Pancreas (tissue), 10 donors: Measurements from ENCODE around the gene ZBTB22. TPM values are rescaled to one million over a fixed set of nuclear protein-coding genes. Genes with fewer than 3 reads are reported as not detected.

Experiments used
- ATAC-seq, 4 donors: fragments of 200-7000 bp; cut with Tn5 transposase; one replicate each; pipeline versions ENCODE4 v1.8.0 to v1.9.1; 2020; ENCODE audit warnings: mild to moderate bottlenecking in 4 of 4, moderate library complexity in 4 of 4
- DNase-seq, 6 donors: peaks; one replicate each; pipeline ENCODE4 v3.0.0-alpha.2; 2020
- FAIRE-seq: peaks from 2 replicates; lab custom pipeline; 2012; peaks lifted over from hg19 to GRCh38; lab: Jason Lieb, UNC
- H3K27ac ChIP-seq, 4 donors: fragments of 200-600 bp; sonication (generic); 1 replicate in 3 of 4; 2 replicates in 1 of 4; pipeline versions ENCODE4 v1.5.0 to v1.8.0; 2020
- H3K27me3 ChIP-seq, 4 donors: fragments of 200-600 bp; one replicate each; pipeline ENCODE4 v1.8.0; 2021
- H3K36me3 ChIP-seq, 3 donors: fragments of 200-600 bp; sonication (generic) in 1 of 3; one replicate each; pipeline versions ENCODE4 v1.5.0 to v1.8.0; 2020 to 2021
- H3K4me1 ChIP-seq, 3 donors: fragments of 200-600 bp; one replicate each; pipeline ENCODE4 v1.8.0; 2021
- H3K4me3 ChIP-seq, 4 donors: fragments of 200-600 bp; sonication (generic) in 2 of 4; one replicate each; pipeline versions ENCODE4 v1.5.0 to v1.8.0; 2020 to 2021
- H3K9me3 ChIP-seq, 4 donors: fragments of 200-600 bp; one replicate each; pipeline ENCODE4 v1.8.0; 2021
- CTCF ChIP-seq, 4 donors: fragments of 200-600 bp; sonication (generic) in 3 of 4; IDR thresholded peaks; one replicate each; pipeline versions ENCODE4 v1.5.0 to v1.8.0; 2021; ENCODE audit warnings: antibody characterized with exemption in 4 of 4
- WGBS, 2 donors: extraction: QIAGEN DNeasy Blood & Tissue Kit; methylation state at CpG; one replicate each; pipeline ENCODE4 v1.1.7; 2013; 5-methylcytosine and 5-hydroxymethylcytosine counted together
- intact Hi-C, 3 donors: fragments of 100-400 bp; cut with DNase I; formaldehyde crosslinking; loops; one replicate each; pipeline versions ENCODE4 v1.11.1 to v1.14.2; 2022
- polyA plus RNA-seq, 2 donors: library from polyadenylated mRNA; stranded (reverse); fragments of 200-250 nt; gene quantifications; one replicate each; pipeline ENCODE4 v1.2.3, GENCODE V29; 2013
- total RNA-seq, 6 donors: library from RNA; stranded (reverse); fragmentation: NEBNext Ultra II Directional in 4 of 6; extraction: Animal tissue kit (Norgen Biotek cat#: 25700) in 4 of 6; gene quantifications; one replicate each; pipeline versions ENCODE4 v1.2.1 to v1.2.4, GENCODE V29; 2021 to 2023
- donor health status: healthy with polysubstance abuse.
- donor health status: DM: no; HTN: no; CAD: no; lungs with moderate emphysema.
- donor health status: DM: no; HTN: no; CAD: no.
- donor health status: control.
- donor health status: control.
- donor health status: Bipolar disorder and iron deficiency.
- donor health status: DM: yes; HTN: yes; CAD: no.
- donor health status: DM: no; HTN: no; CAD: no.
- donor health status: DM: no; HTN: no; CAD: no.
- donor health status: DM: yes; HTN: yes; CAD: no.

The ZBTB22 gene
- total and polyA plus RNA-seq, 8 donors = 6.7 to 14.3 (median 10.1) TPM

- no peak for TF ChIP-seq CTCF (IDR thresholded peaks at IDR 0.05)
- 35 to 44% methylated on average over 47 of the region's 47 CpGs for WGBS, 2 donors
- peak overlapping the region in 2 of 4 donors; percentile 82 to 89 for H3K4me3 ChIP-seq
- ATAC-seq = no peak
- peak; percentile 27 to 77 (median 58) for DNase-seq
- no peak for FAIRE-seq
- H3K9me3 ChIP-seq = no peaks in the 10 kb centered on the region
- intact Hi-C loops = no loop called here
- H3K36me3 ChIP-seq = peaks cover 0 to 10% (median 0%) of the 10 kb centered on the region in 3 donors
- no peaks in the 10 kb centered on the region for H3K27me3 ChIP-seq
- peak overlapping the region; percentile 80 to 97 (median 92) for H3K27ac ChIP-seq
- peaks cover 6 to 42% (median 10%) of the 10 kb centered on the region in 3 donors for H3K4me1 ChIP-seq
Observed at GRCh38 chr6:33314943-33315792, 2.4 kb downstream of the ZBTB22 start.

GRCh38 chr6:33314515-33314942 lies 3.0 kb downstream of the ZBTB22 start:
- H3K27ac ChIP-seq = peak overlapping the region; percentile 80 to 97 (median 92)
- no peaks in the 10 kb centered on the region for H3K27me3 ChIP-seq
- peaks cover 0 to 4% (median 0%) of the 10 kb centered on the region in 3 donors for H3K36me3 ChIP-seq
- TF ChIP-seq CTCF (IDR thresholded peaks at IDR 0.05) = no peak
- H3K4me3 ChIP-seq = peak overlapping the region in 3 of 4 donors; percentile 65 to 89 (median 82)
- DNase-seq (peak in 4 of 6 donors; percentile 48 to 72 (median 52)), ATAC-seq (peak; percentile 2 to 11 (median 4)), FAIRE-seq (no peak)
- intact Hi-C loops = no loop called here
- 5 to 9% methylated on average over 10 of the region's 10 CpGs for WGBS, 2 donors
- H3K9me3 ChIP-seq = no peaks in the 10 kb centered on the region
- peaks cover 6 to 39% (median 10%) of the 10 kb centered on the region in 3 donors for H3K4me1 ChIP-seq

- no peaks in the 10 kb centered on the region for H3K9me3 ChIP-seq
- H3K27ac ChIP-seq = peak within 1 kb of the TSS; percentile 80 to 97 (median 92)
- WGBS, 2 donors = 0% methylated on average over 33 to 47 of the region's 47 CpGs
- TF ChIP-seq CTCF (IDR thresholded peaks at IDR 0.05) = no peak
- intact Hi-C loops = no loop called here
- ATAC-seq = peak; percentile 14 to 52 (median 36)
- DNase-seq = peak; percentile 54 to 84 (median 67)
- FAIRE-seq = no peak
- no peaks in the 10 kb centered on the region for H3K27me3 ChIP-seq
- peak within 1 kb of the TSS; percentile 65 to 89 (median 82) for H3K4me3 ChIP-seq
- no peaks in the 10 kb centered on the region for H3K36me3 ChIP-seq
- peaks cover 6 to 38% (median 10%) of the 10 kb centered on the region in 3 donors for H3K4me1 ChIP-seq
Observed at GRCh38 chr6:33313709-33314514, 3.6 kb downstream of the ZBTB22 start, which contains the start of gene TAPBP. TSS of gene TAPBP (minus strand) at chr6:33314078. CDS start at chr6:33314041, 37 bp downstream.

GRCh38 chr6:33313105-33313708 lies 4.3 kb downstream of the ZBTB22 start:
- peak; percentile 46 to 86 (median 56) for DNase-seq
- Histone ChIP-seq H3K27ac (peak overlapping the region; percentile 80 to 97 (median 92)), H3K36me3 (no peaks in the 10 kb centered on the region), H3K9me3 (no peaks in the 10 kb centered on the region), H3K27me3 (no peaks in the 10 kb centered on the region), H3K4me3 (peak overlapping the region; percentile 65 to 89 (median 82)), H3K4me1 (peaks cover 6 to 32% (median 10%) of the 10 kb centered on the region in 3 donors)
- FAIRE-seq = no peak
- ATAC-seq = peak; percentile 1 to 14 (median 7)
- WGBS, 2 donors = 1% methylated on average over 33 of the region's 33 CpGs
- intact Hi-C loops = no loop called here
- no peak for TF ChIP-seq CTCF (IDR thresholded peaks at IDR 0.05)
